ENCODE results near the gene FBXO11.

- TF ChIP-seq CTCF (conservative IDR thresholded peaks at IDR 0.05; ENCODE audit: low read depth, low read length) (no peak), BHLHE40 (IDR thresholded peaks at IDR 0.05; ENCODE audit: low read depth, low read length) (no peak), MAFK (IDR thresholded peaks at IDR 0.05; ENCODE audit: low read depth, low read length) (no peak), NFE2L2 (IDR thresholded peaks at IDR 0.05; ENCODE audit: low read depth, low read length) (no peak), RAD21 (IDR thresholded peaks at IDR 0.05; ENCODE audit: low read length) (no peak), MAZ (IDR thresholded peaks at IDR 0.05; ENCODE audit: borderline replicate concordance, low read depth, low read length) (no peak), POLR2A (IDR thresholded peaks at IDR 0.05; ENCODE audit: low read depth, low read length) (no peak), CEBPB (IDR thresholded peaks at IDR 0.05; ENCODE audit: low read depth, low read length) (no peak), ELK1 (IDR thresholded peaks at IDR 0.05; ENCODE audit: borderline replicate concordance, low read depth, low read length) (no peak)
Observed at GRCh38 chr2:47946593-47946992, 40.3 kb upstream of the FBXO11 start.
